Daoy (cell line): ENCODE results near the gene DHX30. TPM values are rescaled to one million over a fixed set of nuclear protein-coding genes. Genes with fewer than 3 reads are reported as not detected.
A peak's percentile ranks its signal among the peaks of the same experiment; 100 is the strongest.
"Not testable (repeated sequence)": the region's sequence is repeated elsewhere in the genome, so short reads cannot be mapped to it uniquely, and the experiment has no call there.

Experiments
- DNase-seq: peaks from one replicate; pipeline ENCODE4 v3.0.0-alpha.2; 2015; ENCODE audit warnings: low read depth
- total RNA-seq: library from RNA; depleted of rRNA; stranded (reverse); fragments of >200 nt; shearing (Covaris generic); gene quantifications from 2 replicates; pipeline ENCODE4 v1.2.3, GENCODE V29; 2014

Gene DHX30
- total RNA-seq, 1 experiment from 2014 or later: 66.5 TPM

GRCh38 chr3:47813551-47814177 is 10.7 kb downstream of the DHX30 start:
- no peak for DNase-seq

- no peak for DNase-seq
Measured at GRCh38 chr3:47817609-47818008, 14.7 kb downstream of the DHX30 start.

GRCh38 chr3:47824541-47825473 is 21.9 kb downstream of the DHX30 start:
- DNase-seq: peak; percentile 89

- DNase-seq: no peak
Measured at GRCh38 chr3:47825590-47825989, 22.7 kb downstream of the DHX30 start.

GRCh38 chr3:47829482-47829881 is 26.5 kb downstream of the DHX30 start:
- not testable (repeated sequence) for DNase-seq

GRCh38 chr3:47836986-47837385 is 34.0 kb downstream of the DHX30 start:
- no peak for DNase-seq

GRCh38 chr3:47838503-47838902 is 35.6 kb downstream of the DHX30 start:
- DNase-seq: no peak

- no peak for DNase-seq
Measured at GRCh38 chr3:47841786-47842349, 38.9 kb downstream of the DHX30 start.

- no peak for DNase-seq
Measured at GRCh38 chr3:47846186-47846879, 43.4 kb downstream of the DHX30 start.

GRCh38 chr3:47846880-47847248 is 43.9 kb downstream of the DHX30 start:
- DNase-seq: no peak

- no peak for DNase-seq
Measured at GRCh38 chr3:47847260-47847659, 44.3 kb downstream of the DHX30 start.

GRCh38 chr3:47847801-47848518 is 45.0 kb downstream of the DHX30 start:
- DNase-seq: no peak

GRCh38 chr3:47848599-47849117 is 45.7 kb downstream of the DHX30 start:
- DNase-seq: no peak

GRCh38 chr3:47849186-47849698 is 46.3 kb downstream of the DHX30 start:
- no peak for DNase-seq

- DNase-seq: no peak
Measured at GRCh38 chr3:47849699-47850563, 47.0 kb downstream of the DHX30 start.

- no peak for DNase-seq
Measured at GRCh38 chr3:47850564-47851410, 47.8 kb downstream of the DHX30 start.

- no peak for DNase-seq
Measured at GRCh38 chr3:47851888-47852603, 49.1 kb downstream of the DHX30 start.
